Effector memory CD8-positive, alpha-beta T cell (primary cell): ENCODE results near the gene LONP2.

Experiments
- ATAC-seq: fragments of 150-1000 bp; cut with Tn5 transposase; replicated peaks from 2 replicates; pipeline ENCODE4 v1.10.0; 2021; ENCODE audit warnings: mild to moderate bottlenecking, moderate library complexity
- DNase-seq, 3 experiments: peaks; one replicate each; pipeline ENCODE4 v3.0.0; 2021
- H3K27ac Mint-ChIP-seq, 2 donors: one replicate each; pipeline ENCODE4 v1.8.0; 2022; ENCODE audit warnings: mild to moderate bottlenecking in 2 of 2, mixed read lengths in 2 of 2, moderate library complexity in 2 of 2
- H3K27me3 Mint-ChIP-seq, 2 donors: one replicate each; pipeline ENCODE4 v1.8.0; 2022; ENCODE audit warnings: mixed read lengths in 2 of 2
- H3K36me3 Mint-ChIP-seq: one replicate; pipeline ENCODE4 v1.8.0; 2022; ENCODE audit warnings: mild to moderate bottlenecking, moderate library complexity, mixed read lengths; ENCODE audit not compliant: insufficient read depth
- H3K4me1 Mint-ChIP-seq, 2 donors: one replicate each; pipeline ENCODE4 v1.8.0; 2022; ENCODE audit warnings: low read depth in 2 of 2, mixed read lengths in 2 of 2
- H3K4me3 Mint-ChIP-seq, 2 donors: one replicate each; pipeline ENCODE4 v1.8.0; 2022; ENCODE audit warnings: mild to moderate bottlenecking in 2 of 2, mixed read lengths in 2 of 2, moderate library complexity in 2 of 2
- H3K9me3 Mint-ChIP-seq, 2 donors: one replicate each; pipeline ENCODE4 v1.8.0; 2022; ENCODE audit warnings: mixed read lengths in 2 of 2

The LONP2 gene

DNA sequence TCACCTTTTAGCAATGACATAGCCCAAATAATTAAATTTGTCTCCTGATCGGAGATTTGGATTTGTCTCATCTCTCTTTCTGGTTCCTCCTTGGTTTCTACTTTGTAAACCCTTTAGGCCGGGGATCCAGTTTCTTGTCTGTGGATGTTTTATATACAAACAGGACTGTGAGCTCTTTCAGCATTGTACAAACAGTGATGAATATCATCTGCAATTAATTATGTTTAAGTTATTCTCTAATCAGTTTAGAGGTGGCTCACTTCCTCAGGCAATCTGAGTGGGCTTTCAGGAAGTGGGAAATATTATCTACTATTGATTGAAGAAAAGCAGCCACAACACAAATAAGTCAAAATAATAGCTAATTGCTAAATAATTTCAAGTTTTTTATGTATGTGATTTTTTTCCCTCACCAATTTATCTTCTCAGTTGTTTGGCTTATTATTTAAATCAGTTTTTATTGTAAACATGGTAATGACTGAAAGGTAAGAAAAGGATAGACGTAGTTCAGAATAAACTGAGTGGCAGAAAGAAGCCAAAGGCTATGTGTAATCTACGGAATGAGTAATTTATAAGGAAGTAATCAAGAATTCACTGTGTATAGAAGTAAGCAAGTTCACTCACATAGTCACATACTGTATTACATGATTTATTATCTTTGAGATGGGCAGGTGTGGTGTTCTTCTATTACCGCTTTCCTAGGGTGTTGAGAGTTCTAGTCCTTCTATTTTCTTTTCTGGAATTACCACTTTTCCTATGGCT, 6.6 kb downstream of the LONP2 start:
- Mint-ChIP-seq H3K9me3 (no peaks in the 10 kb centered on the region), H3K27me3 (no peaks in the 10 kb centered on the region), H3K27ac (peak overlapping the region; percentile 6 to 39), H3K4me1 (peaks cover 24 to 38% of the 10 kb centered on the region in 2 donors), H3K4me3 (peak overlapping the region in 1 of 2 donors; percentile 10), H3K36me3 (peaks cover 40% of the 10 kb centered on the region)
- ATAC-seq, result no peak
- DNase-seq, result no peak

DNA sequence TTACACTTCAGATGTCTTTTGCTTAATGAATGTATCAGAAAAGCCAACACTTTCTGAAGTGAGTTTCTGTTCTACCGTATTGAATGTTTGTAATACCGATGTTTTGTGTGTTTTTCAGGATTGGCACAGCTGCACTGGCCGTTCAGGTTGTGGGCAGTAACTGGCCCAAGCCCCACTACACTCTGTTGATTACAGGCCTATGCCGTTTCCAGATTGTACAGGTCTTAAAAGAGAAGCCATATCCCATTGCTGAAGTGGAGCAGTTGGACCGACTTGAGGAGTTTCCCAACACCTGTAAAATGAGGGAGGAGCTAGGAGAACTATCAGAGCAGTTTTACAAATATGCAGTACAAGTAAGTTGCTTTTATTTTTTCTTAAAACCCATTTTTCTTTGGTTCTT, 7.9 kb downstream of the LONP2 start:
- Mint-ChIP-seq H3K4me1 (peaks cover 17 to 29% of the 10 kb centered on the region in 2 donors), H3K27ac (peak overlapping the region in 1 of 2 donors; percentile 6), H3K9me3 (no peaks in the 10 kb centered on the region), H3K36me3 (peaks cover 49% of the 10 kb centered on the region), H3K4me3 (no peak overlapping the region), H3K27me3 (no peaks in the 10 kb centered on the region)
- ATAC-seq, result no peak
- DNase-seq, result no peak

DNA sequence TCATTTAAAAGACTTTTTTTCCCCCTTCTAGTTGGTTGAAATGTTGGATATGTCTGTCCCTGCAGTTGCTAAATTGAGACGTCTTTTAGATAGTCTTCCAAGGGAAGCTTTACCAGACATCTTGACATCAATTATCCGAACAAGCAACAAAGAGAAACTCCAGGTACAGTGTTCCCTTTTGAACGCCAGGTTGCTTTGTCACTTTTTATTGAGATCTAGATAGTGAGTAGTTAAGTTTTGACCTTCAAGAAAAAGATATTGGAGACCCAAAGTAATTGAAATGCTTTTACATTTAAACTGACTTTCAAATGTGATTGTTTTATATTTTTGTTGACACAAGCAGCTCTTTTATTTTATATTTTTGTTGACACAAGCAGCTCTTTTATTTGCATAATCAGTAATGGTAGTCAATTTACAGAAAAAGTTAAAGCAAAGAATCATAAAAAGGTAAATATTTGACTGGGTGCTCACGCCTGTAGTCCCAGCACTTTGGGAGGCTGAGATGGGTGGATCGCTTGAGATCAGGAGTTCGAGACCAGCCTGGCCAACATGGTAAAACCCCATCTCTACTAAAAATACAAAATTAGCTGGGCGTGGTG, 12.6 kb downstream of the LONP2 start:
- Mint-ChIP-seq H3K36me3 (peaks cover 77% of the 10 kb centered on the region), H3K4me3 (no peak overlapping the region), H3K9me3 (no peaks in the 10 kb centered on the region), H3K4me1 (peaks cover 4 to 11% of the 10 kb centered on the region in 2 donors), H3K27ac (no peak overlapping the region), H3K27me3 (no peaks in the 10 kb centered on the region)
- no peak for DNase-seq
- ATAC-seq, result no peak

DNA sequence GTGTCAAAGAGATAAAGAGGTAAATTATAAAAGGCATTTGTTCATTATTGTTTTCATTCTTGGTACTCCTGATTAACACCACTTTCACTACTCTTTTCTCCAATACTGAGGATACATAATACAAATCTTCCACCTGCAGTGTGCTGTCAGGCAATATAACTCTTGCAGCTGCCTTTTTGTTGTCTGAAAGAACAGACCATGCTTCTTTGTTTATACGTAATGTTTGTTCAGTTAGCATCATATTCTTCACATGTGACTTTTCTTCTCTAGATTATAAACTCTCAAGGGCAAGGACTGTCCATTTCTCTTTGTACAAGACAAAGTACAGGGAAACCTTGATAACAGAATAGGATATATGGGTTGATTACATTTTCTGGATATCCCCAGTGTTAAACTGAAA, 17.5 kb downstream of the LONP2 start:
- H3K36me3 Mint-ChIP-seq, result peaks cover 88% of the 10 kb centered on the region
- H3K9me3 Mint-ChIP-seq, result no peaks in the 10 kb centered on the region
- H3K27ac Mint-ChIP-seq, result peak overlapping the region in 1 of 2 donors; percentile 63

DNA sequence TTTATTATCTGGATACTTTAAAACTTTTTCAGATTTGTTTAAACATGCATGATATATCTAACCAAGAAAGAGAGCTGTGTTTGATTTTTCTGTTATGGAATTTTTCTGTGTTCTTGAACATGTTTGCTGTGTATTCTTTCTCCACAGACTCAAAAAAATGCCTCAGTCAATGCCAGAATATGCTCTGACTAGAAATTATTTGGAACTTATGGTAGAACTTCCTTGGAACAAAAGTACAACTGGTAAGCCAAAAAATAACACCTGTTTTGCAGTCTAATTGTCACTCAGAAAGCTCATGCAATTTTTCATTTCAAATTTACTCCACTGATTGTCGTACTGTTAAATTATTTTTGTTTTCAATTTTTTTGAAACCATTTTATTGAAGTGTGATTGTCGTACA, 18.5 kb downstream of the LONP2 start:
- Mint-ChIP-seq H3K36me3 (peaks cover 82% of the 10 kb centered on the region), H3K9me3 (no peaks in the 10 kb centered on the region), H3K4me3 (no peak overlapping the region), H3K4me1 (peaks cover 0 to 8% of the 10 kb centered on the region in 2 donors), H3K27ac (no peak overlapping the region), H3K27me3 (no peaks in the 10 kb centered on the region)
- ATAC-seq, result no peak
- DNase-seq, result no peak

More for the DNA sequence above, 17.5 kb downstream of the LONP2 start:
- no peak overlapping the region for H3K4me3 Mint-ChIP-seq
- ATAC-seq, result no peak
- peaks cover 0 to 8% of the 10 kb centered on the region in 2 donors for H3K4me1 Mint-ChIP-seq
- DNase-seq, result no peak
- H3K27me3 Mint-ChIP-seq, result no peaks in the 10 kb centered on the region

DNA sequence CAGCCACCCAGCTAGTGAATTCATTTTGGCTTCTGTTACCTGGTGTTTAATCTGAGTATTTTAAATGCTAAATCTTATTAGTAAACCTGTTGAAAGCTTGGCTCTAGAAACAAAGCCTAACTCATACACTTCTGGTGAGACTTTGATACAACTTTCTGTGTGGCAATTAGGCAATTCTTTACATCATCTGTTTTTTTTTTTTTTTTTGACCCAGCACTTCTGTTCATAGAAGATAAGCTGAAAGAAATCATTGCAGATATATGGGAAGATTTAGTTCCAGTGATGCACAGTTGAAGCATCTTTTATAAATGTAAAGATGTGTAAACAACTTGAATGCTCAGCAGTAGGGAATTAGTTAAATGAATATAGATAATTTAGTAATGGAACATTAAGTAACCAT, 24.9 kb downstream of the LONP2 start:
- Mint-ChIP-seq H3K4me1 (peaks cover 0 to 6% of the 10 kb centered on the region in 2 donors), H3K36me3 (peaks cover 46% of the 10 kb centered on the region), H3K9me3 (no peaks in the 10 kb centered on the region), H3K4me3 (no peak overlapping the region), H3K27me3 (no peaks in the 10 kb centered on the region), H3K27ac (no peak overlapping the region)
- no peak for ATAC-seq
- no peak for DNase-seq

DNA sequence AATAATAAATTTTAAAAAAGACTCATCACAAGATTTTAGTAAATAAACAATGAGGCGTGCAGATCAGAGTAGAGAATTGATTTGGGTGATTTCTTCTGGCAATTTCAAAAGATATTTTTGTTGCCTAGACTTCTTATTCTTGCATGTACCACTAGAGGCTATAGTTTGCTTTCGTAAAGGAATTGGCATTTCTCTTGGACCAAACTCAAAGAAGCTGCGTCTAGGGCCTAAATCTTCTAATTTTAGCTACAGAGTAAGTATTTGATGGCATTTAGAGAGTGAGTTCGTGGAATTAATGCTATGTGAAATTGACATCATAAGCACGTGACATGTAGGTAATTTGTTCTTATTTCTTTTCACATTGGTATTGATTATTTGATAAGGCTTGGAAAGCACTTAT, 27.6 kb downstream of the LONP2 start:
- H3K4me3 Mint-ChIP-seq, result no peak overlapping the region
- no peaks in the 10 kb centered on the region for H3K27me3 Mint-ChIP-seq
- no peaks in the 10 kb centered on the region for H3K9me3 Mint-ChIP-seq
- ATAC-seq (no peak), DNase-seq (no peak)
- peaks cover 0 to 11% of the 10 kb centered on the region in 2 donors for H3K4me1 Mint-ChIP-seq
- peaks cover 23% of the 10 kb centered on the region for H3K36me3 Mint-ChIP-seq
- no peak overlapping the region for H3K27ac Mint-ChIP-seq

DNA sequence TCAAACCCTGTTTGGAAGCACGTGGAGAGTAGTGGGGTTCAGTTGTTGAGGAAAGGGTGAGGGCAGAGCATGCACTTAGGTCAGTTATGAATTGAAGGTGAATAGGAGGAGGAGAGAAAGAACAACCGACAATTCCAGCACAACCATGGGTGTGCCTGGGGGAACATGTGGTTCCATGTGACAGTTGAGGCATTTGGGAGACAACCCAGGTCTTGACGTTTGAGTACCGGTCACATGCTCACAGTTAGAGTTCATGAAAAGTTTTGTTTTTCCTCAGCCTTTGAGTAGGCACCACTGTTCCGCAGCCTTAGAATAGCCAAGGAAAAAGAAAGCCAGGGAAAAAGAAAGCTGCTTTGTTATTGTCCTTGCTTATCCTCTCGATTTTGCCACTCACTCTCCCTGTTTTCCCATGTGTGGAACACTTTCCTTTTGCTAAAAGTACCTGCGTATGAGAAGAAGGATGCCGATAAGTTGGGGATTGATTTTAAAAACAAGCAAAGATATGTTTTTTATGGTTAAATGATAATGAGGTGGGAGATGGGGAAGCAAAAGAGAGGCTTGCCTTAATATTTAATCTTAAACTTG, 28.8 kb downstream of the LONP2 start:
- H3K9me3 Mint-ChIP-seq, result no peaks in the 10 kb centered on the region
- DNase-seq, result no peak
- H3K27me3 Mint-ChIP-seq, result no peaks in the 10 kb centered on the region
- H3K36me3 Mint-ChIP-seq, result peaks cover 30% of the 10 kb centered on the region
- no peak overlapping the region for H3K4me3 Mint-ChIP-seq
- H3K4me1 Mint-ChIP-seq, result peaks cover 0 to 15% of the 10 kb centered on the region in 2 donors
- no peak for ATAC-seq
- H3K27ac Mint-ChIP-seq, result no peak overlapping the region

DNA sequence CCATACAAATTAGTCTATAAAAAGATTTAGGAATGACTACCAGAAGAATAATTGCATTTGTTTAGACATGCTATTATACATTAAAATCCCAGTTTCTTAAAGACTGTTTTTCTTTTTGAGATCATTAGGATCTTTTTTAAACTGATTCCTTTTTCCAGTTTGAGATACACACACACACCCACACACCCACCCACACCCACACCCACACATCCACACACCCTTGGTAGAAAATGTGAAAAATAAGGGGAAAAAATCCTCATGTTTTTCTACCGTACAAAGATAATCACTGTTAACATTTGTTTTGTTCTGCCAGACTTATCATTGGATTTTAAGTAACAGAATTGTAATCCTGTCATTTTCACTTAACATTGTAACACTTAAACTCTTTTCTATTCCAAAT, 30.4 kb downstream of the LONP2 start:
- Mint-ChIP-seq H3K27me3 (no peaks in the 10 kb centered on the region), H3K36me3 (peaks cover 38% of the 10 kb centered on the region), H3K4me1 (peaks cover 0 to 12% of the 10 kb centered on the region in 2 donors), H3K9me3 (no peaks in the 10 kb centered on the region), H3K4me3 (no peak overlapping the region), H3K27ac (no peak overlapping the region)
- DNase-seq (no peak), ATAC-seq (no peak)

DNA sequence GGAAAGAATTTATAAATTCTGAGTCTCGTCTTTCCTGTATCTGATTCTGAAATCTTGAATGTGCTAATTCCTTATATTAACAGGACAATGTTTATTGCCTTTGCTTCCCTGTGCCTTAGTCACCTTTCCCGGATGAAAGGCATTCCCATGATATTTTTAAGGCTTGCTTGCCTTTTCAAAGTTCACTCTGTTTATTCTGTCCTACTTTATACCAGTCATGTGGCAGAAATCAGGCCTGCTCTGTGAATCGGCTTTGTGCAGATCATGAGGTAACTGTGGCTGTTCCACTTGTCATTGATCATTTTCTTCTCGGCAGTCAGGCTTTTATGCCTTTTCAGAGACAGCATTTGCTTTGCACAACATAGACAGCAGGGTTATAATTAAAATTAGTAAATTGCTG, 32.0 kb downstream of the LONP2 start:
- H3K27me3 Mint-ChIP-seq, result no peaks in the 10 kb centered on the region
- no peaks in the 10 kb centered on the region for H3K9me3 Mint-ChIP-seq
- H3K4me1 Mint-ChIP-seq, result peaks cover 0 to 12% of the 10 kb centered on the region in 2 donors
- no peak for ATAC-seq
- no peak overlapping the region for H3K4me3 Mint-ChIP-seq
- no peak overlapping the region for H3K27ac Mint-ChIP-seq
- peaks cover 30% of the 10 kb centered on the region for H3K36me3 Mint-ChIP-seq
- no peak for DNase-seq

DNA sequence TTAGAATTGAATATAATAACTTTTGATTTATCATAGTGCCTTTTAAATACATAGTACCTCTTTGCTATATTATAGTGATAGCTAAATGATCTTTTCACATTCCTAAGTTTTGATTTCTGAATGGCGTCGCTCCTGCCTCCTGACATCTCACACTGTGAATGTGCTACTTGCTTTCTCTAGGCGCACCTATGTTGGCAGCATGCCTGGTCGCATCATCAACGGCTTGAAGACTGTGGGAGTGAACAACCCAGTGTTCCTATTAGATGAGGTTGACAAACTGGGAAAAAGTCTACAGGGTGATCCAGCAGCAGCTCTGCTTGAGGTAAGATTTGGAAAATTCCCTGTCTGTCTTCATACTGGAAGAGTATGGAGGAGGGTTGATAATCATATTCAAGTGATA, 33.1 kb downstream of the LONP2 start:
- Mint-ChIP-seq H3K4me3 (no peak overlapping the region), H3K27ac (no peak overlapping the region), H3K9me3 (no peaks in the 10 kb centered on the region), H3K4me1 (peaks cover 0 to 12% of the 10 kb centered on the region in 2 donors), H3K36me3 (peaks cover 26% of the 10 kb centered on the region), H3K27me3 (no peaks in the 10 kb centered on the region)
- DNase-seq (no peak), ATAC-seq (no peak)

DNA sequence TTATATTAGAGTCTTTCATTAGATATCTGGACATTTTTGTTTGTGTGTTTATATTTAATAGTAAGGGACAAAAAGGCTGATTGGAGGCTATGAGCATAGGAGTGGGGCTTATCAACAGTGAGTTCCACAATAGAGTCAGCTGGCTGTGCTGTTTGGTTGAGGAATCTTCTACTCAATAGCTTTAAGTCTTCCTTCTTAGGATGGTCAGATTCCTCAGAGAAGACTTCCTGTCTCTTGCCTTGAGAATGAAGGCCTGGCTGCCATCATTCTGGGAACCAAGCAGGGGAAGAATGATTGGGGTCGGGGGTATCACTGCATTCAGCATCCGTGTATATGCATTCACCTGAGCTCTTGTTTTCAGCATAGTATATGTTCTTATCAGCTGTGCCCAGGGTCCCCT, 35.1 kb downstream of the LONP2 start:
- H3K4me3 Mint-ChIP-seq, result no peak overlapping the region
- H3K9me3 Mint-ChIP-seq, result no peaks in the 10 kb centered on the region
- H3K27ac Mint-ChIP-seq, result no peak overlapping the region
- no peak for DNase-seq
- no peak for ATAC-seq
- H3K36me3 Mint-ChIP-seq, result peaks cover 22% of the 10 kb centered on the region
- H3K4me1 Mint-ChIP-seq, result peaks cover 9 to 23% of the 10 kb centered on the region in 2 donors
- no peaks in the 10 kb centered on the region for H3K27me3 Mint-ChIP-seq

DNA sequence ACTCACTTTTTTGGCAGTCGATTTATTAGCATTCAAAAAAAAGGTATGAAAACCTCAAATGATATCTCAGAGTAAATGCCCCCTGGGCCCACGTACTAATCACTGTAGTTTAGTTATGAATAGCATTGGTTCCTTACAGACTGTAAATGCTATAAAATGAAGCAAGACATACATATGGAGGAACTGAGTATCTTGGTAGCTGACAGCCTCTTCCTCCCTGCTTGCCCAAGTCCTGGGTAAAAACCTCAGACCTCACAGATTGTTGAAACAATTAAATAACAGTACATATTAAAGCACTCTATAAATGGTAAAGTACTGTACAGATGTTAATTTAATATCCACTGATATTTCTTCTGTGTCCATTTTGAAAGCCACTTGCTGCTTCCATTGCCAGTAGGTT, 36.4 kb downstream of the LONP2 start:
- H3K27me3 Mint-ChIP-seq, result no peaks in the 10 kb centered on the region
- ATAC-seq (no peak), DNase-seq (no peak)
- H3K4me1 Mint-ChIP-seq, result peaks cover 20 to 28% of the 10 kb centered on the region in 2 donors
- no peak overlapping the region for H3K4me3 Mint-ChIP-seq
- no peaks in the 10 kb centered on the region for H3K9me3 Mint-ChIP-seq
- H3K27ac Mint-ChIP-seq, result peak overlapping the region in 1 of 2 donors; percentile 6
- peaks cover 22% of the 10 kb centered on the region for H3K36me3 Mint-ChIP-seq
